Amniotic stem cell (primary cell): ENCODE measurements around the gene PDGFA.

Experiments used
- DNase-seq: peaks from one replicate; lab custom pipeline; 2025; lab: John Stamatoyannopoulos, UW

PDGFA gene

DNA sequence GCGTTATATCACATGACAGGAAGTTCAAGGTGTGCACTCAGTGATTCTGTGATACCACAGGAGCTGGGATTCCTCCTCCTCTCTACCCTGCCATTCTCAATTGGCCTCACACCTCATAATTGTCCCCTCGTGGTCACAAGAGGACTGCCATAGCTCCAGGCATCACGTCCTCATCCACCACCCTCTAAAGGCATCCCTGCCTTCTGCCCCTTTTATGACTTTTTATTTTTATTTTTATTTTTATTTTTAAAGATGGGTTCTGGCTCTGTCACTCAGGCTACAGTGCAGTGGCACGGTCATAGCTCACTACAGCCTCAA, 47.0 kb downstream of the PDGFA start:
- DNase-seq: no peak

DNA sequence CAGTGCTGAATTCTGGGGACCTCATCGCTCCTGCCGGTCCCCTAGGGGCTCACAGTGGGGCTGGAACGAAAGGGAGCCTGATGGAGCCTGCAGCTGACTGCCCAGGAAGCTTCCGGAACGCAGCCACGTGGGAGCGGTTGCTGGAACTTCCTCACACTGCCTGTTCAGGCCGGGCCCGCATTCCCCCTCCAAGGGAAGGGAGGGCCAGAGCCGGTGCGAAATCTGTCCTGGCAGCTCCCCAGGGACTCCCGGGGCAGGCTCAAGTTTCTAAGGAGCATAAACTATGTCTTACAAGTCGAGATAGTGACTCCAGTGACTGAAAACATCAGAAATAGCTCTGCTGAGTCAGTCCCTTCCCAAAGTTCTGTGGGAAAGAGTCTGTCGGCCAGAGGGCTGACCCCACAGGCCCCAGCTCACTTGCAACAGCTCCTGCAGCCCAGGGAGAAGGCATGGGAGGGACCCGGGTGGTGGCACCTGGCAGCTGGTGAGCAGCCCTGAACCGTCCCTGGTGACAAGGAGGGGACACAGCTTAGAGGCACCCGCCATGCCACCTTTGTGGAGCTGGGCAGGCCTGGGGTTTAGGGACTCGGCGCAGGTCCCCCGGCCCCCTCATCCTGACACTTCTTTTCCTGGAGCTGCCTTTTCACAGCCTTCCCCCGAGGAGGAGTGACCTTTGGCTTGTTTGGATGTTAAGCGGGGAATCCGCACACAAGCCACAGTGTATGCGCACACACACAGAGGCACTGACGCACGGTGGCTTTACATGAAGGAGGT, 47.6 kb downstream of the PDGFA start:
- peak; percentile 56 for DNase-seq

DNA sequence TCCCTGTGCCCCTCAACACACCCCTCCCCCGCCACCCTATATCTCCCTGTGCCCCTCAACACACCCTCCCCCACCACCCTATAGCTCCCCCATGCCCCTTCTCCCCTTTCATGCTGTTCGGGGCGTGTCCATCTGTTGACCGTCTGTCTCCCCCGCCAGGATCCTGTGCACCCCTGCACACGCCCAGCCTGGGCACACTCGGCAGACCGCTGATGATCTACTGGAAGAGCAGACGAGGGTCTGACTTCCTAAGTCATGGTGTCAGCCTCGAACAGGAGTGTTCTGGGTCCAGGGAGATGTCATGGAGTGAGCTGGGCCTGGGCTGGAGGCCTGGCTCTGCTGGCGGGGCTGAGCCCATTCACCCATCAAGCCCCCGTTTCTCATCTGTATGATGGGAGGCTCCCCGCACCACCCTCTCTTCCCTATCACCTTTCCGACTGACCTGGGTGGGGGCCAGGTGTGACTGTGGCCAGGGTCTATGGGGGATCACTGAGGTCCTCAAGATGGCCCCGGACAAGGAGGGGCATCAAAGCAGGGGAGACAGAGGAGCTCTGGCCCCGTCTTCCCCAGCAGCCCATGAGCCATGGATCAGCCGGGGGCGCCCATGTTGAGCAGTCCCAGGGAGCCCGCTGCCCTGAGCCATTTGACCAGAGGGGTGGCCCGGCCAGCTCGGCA, 48.3 kb downstream of the PDGFA start:
- no peak for DNase-seq

DNA sequence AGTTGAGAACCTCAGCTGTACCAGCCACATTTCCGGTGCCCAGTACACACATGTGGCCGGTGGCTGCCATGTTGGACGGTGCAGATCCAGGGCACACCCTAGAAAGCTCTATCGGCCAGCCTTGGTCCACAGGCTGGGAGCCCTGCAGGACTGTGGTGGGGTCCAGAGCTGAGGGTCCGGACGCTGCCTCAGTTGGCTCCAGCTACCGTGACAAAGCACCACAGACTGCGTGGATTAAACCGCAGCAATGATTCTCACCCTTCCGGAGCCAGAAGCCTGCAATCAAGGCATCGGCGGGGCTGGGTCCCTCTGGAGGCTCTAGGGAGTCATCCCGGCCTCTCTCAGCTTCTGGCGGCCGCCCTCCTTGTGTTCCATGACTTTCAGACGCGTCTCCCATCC, 50.1 kb downstream of the PDGFA start:
- DNase-seq: no peak

DNA sequence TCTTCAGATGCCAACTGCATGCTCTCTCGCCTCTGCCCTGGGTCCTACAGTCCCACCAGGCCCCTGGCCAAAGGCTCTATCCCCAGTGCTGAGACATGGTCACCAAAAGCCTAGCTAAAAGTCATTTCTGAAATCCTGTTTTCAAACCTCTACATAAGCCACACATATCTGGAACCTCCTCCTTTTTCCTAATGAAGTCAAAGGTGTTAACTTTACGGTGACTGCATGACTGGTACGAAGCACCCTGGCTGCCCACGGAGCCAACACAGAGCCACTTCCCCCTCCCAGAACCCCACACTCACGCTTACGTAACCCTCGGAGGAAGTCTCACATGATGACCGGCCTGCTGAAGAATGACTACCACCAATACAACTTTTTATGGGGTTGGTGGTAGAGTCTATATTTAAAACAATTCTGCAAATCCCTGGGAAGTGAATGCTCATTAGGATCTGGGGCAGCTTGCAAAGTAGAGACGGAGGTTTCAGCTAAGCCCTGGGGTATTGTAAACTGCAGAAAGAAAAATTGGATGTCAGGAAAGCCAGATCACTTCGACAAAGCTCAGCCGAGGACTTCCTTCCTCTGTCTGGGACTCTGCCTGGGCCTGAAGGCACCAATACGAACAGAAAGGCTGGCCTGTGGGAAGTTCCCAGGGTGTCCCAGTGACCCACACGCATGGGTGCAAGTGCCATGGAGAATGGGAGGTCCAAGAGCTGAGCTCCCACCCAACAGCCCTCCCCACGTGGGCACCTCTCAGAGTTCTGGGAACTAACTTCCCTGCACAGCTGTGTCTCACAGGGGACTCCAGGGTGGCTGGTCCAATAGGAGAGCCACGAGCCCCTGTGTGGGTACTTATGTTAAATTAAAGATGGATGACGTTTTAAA, 50.7 kb downstream of the PDGFA start:
- no peak for DNase-seq

DNA sequence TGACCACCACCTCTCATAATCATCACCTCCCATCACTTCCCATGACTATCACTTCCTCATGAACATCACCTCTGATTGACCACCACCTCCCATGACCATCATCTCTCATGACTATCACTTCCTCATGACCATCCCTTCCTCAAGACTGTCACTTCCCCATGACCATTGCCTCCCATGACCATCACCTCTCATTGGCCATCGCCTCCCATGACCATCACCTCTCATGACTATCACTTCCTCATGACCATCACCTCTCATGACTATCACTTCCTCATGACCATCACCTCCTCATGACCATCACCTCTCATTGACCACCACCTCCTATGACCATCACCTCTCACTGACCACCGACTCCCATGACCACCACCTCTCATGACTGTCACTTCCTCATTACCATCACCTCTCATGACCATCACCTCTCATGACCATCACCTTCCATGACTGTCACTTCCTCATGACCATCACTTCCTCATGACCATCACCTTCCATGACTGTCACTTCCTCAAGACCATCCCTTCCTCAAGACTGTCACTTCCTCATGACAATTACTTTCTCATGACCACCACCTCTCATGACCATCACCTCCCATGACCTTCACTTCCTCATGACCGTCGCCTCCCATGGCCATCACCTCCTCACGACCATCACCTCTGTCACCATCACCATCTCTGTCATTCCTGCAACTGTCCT, 51.6 kb downstream of the PDGFA start:
- DNase-seq: no peak

DNA sequence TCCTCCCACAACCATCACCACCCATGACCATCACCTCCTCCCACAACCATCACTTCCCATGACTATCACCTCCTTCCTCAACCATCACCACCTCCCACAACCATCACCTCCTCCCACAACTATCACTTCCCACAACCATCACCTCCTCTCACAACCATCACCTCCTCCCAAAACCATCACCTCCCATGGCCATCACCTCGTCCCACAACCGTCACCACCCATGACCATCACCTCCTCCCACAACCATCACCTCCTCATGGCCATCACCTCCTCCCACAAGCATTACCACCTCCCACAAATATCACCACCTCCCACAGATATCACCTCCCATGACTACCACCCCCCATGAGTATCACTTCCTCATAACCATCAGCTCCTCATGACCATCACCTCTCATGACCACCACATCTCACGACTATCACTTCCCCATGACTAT, 52.2 kb downstream of the PDGFA start:
- DNase-seq: no peak

DNA sequence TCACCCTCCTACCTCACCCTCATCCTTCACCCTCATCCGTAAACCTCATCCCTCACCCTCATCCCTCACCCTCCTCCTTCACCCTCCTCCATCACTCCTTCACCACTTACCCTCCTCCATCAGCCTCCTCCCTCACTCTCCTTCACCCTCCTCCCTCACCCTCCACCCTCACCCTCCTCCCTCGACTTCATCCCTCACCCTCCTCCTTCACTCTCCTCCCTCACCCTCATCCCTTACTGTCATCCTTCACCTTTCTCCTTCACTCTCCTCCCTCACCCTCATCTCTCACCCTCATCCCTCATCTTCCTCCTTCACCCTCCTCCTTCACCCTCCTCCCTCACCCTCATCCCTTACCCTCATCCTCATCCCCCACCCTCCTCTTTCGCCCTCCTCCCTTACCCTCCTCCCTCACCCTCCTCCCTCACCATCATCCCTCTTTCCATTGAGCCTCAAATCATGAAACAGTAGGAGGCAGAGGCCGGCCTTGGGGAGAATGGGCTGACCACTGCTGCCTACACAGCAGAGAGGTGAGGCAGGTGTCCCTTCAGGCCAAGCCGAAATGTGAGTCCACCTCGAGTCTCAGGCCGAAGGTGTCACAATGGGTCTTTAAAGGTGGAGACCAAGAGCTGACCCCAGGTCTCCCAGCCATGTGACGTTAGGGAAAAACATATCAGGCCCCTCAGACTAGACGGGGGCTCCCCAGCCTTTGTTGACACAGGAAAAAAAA, 53.0 kb downstream of the PDGFA start:
- no peak for DNase-seq

DNA sequence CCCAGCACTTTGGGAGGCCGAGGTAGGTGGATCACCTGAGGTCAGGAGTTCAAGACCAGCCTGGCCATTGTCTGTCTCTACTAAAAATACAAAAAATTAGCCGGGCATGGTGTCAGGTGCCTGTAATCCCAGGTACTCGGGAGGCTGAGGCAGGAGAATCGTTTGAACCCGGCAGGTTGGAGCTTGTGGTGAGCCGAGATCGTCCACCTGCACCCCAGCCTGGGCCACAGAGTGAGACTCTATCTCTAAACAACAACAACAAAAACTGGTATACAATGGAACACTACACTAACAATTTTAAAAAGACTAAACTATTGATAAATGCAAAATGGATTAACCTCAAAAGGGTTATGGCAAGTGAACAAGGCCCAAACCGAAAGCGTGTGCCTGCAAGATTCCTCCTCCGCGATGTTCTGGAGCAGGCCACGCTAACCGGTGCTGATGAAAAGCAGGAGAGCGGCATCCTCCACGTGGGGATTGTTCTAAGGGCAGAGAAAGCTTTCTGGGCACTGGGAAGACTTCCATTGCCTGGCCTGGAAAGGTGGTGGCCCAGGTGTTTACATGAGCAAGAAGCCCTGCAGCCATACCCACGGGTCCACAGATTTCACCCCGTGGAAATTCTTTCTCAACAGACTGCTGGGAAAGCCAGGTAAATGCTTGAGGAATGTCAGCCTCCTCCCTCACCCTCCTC, 53.8 kb downstream of the PDGFA start:
- DNase-seq: no peak

DNA sequence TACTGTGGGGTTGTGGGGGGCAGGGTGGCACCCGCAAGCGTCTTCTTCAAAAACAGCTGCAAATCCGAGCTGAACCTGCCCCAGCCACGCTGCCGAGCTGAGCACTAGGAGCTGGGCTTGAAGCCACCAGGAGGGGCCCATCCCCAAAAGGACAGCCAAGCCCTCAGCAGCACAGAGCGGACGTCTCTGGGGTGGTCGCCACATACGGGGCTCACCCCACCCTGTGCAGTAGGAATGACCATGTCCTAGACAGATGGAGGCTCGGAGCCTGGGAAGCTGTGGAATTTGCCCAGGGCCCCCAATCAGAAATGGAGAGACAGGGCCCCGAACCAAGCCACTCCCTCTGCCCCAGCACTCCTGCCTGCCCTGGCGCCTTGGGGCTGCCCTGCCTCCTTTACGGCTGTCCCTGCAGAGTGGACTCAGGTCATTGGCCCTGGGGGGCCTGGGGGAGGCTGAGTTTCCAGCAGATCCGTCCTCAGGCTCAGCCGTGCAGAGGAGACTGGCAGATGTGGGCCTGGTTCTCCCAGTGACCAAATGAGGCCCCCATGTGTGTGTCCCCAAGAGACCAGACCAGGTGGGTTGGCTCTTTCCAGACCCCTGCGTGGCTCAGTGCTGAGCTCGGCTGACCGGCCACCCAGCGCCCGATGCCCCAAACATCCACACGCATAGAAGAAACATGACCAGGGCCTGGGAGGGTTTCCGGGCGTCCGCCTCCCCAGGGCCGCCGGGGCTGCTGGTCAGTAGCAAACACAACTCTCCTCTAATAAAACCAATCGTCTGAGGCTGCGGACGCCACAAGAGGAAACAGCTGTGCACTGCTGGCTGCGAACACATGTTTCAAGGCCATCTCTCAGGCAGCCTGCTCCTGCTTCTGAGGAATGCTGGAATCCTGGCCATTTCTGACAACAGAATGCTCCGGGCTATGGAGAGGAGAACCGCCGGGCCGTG, 54.9 kb downstream of the PDGFA start:
- DNase-seq: no peak

DNA sequence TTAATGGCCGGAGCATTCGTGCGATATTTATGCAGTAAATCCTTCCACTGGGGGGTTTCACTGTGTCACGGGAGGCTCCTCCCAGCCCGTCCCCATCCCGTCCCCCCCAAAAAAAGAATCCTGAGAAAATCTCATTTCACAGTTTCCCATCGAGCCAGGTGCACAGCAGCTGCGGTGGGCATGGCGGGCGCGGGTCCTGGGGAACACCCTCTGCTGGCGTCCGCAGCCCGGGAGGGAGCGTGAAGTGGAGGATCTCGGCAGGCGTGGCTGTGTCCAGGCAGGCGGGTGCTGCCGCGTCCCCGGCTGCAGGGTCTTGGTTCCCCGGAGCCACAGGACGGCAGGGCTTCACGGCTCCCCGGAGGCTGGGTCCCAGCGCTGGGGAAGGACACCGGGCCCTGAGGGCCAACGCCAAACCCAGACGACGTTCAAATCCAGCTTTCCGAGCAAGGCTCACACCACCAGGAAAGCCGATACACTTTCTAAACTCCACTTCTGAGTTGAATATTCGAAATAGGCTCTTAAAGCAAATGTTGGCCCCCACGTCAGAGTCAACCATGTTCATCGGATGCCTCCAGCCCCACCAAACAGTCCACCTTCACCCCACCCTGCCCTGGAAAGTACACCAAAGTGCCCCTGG, 55.7 kb downstream of the PDGFA start:
- no peak for DNase-seq

DNA sequence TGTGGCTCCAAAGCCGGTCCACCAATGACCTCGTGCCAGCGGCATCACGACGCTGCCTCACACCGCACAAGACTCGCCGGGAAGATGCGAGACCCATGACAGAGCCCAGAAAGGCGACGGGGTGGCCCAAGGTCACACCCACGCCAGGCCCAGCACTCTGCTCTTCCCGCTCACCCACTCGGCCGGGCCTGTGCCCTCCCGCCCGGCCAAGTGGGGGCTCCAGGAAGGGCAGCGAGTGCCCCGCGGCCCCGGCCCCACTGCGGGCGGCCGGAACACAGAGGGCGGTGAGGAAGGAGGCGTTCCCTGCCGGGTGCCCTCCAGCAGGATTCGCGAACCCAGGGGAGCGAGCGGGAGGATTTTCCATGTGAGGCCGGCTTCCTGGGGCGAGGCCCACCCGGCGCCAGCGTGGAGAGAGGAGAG, 56.3 kb downstream of the PDGFA start:
- no peak for DNase-seq

DNA sequence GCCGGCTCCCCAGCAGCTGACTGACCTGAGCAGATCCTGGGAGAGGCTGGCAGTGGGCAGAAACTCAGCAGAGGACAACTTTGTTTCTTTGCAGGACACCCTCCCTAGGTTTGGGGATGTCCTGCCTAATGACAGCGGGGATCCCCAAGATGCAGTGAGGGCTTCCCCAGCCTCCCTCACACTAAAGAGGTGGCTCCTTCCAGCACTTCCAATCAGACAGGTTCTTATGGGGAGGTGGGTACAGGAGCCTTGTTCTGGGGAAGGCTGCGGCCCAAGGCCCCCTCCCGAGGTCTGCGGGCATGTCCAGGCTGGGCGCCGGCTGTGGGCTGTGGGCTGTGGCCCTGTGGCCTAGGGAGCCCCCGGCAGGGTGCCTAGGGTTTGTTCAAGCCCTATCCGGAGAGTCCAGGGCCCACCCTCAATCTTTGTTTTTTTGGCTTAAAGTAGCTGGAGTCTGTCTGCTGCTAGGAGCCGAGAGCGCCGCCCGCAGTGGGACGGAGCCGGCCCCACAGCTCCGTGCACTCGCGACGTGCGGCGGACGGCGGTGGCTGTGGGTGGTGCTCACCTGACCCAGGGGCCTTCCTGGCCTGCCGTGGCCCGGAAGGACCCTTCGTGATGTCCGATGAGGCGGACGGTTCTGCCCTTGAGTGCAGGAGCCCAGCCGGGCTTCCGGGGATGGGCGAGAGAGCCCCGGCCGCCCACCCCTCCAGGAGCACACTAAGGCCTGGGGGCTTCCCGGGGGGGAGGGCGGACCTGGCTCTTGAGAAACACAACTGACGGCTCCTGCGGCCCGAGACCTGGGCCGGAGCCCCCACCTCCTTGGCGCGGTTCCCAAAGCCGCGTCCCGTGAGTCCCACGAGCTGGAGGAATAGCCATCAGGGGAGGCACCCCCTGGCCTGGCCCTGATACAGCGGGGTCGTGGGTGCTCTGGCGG, 57.2 kb downstream of the PDGFA start:
- no peak for DNase-seq

DNA sequence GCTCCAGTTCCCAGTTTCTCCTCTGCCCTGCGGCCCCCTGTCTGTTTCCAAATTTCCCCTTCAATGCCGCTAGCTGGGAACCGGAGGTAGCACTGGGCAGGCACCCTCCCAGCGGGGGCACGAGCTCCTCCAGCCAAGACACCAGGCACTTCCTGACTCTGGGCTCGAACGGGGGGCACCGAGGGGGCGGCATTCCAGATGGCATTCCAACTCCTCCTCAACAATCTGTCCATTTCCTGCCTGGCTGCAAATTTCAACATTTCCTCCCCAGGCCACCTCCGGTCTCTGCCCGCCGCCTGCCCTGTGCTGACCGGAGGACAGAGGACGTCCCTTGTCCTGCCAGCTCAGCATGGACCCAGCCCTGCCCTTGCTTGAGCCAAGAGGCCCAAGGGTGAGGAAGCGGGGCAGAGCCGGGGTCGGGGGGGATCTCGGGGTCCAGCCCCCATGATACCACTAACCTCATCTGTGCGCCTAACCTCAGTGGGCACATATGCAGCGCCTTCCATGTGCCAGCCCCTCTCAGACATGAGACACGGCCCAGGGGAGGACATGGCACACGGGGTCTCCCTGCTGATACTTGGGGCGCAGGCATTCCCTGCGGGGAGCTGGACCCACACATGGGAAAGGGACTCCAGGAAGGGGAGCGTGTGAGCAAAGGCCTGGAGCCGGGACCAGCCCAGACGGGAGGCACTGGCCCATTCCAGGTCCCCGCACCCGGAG, 58.0 kb downstream of the PDGFA start:
- DNase-seq: no peak

DNA sequence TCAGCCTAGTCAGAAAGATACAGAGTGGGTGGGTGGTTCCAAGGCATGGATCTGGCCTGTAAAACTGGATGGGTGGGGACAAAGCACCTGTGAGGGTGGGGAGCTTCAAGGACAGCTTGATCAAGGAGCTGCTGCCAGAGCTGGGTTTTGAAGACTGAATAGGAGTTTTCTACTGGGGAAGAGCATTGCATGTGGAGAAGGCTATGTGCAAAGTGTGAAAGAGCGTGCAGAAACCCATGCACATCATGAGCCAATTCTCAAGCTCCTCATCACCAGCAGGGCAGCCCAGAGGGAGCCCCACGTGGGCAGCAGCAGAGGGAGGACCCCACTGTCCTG, 58.6 kb downstream of the PDGFA start:
- no peak for DNase-seq

DNA sequence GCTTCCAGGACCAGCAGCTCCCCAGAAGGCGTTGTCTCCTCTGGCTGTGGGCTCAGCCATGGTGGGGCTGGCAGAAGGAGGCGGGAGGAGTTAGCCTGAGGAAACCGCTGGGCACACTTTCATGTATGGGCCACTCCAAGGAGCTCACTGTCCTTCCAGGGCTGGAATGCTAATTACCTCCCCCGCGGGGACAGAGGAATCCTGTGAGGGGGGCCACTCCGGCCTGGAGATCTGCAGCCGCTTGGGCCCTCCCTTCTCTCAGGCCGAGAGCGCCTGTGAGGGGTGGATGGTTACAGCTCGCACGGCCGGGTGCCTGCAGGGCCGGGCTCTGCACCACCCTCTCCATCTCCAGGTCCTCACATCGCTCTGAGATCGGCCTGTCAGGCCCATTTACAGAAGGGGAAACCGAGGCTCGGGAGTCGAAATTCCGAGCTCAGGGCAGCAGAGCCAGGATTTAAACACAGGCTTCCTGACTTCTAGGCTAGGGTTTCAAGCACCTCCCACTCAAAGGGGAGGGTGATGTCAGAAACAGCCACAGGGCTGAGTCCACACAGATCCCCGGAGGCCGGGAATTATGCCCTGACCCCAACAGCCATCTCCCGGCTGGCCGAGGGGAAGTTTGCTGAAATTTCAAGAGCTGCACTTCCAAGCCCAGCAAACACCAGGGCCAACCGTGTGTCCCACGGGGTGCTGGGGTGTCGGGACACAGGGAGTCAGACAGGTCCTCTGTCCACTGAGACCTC, 59.1 kb downstream of the PDGFA start:
- DNase-seq: no peak
